K562 (cell line): ENCODE data around the gene ASB6. TPM values are rescaled to one million over a fixed set of nuclear protein-coding genes. Genes with fewer than 3 reads are reported as not detected.

Experiments
- ARID1B ChIP-seq: fragments of 450-650 bp; IDR thresholded peaks from 2 replicates; pipeline ENCODE4 v1.6.1; 2016; ENCODE audit warnings: antibody characterized with exemption, mild to moderate bottlenecking, inconsistent platforms
- BCOR ChIP-seq: fragments of 450-650 bp; IDR thresholded peaks from 2 replicates; pipeline ENCODE4 v1.6.1; 2016
- CEBPB ChIP-seq: fragments of 450-650 bp; IDR thresholded peaks from 2 replicates; pipeline ENCODE4 v1.6.1; 2016; ENCODE audit warnings: missing genetic modification characterization, missing compliant biosample characterization
- CEBPG ChIP-seq, 3 experiments: fragments of 200-800 bp in 1 of 3; sonication (Bioruptor generic) in 1 of 3; sonication (generic) in 1 of 3; formaldehyde crosslinking in 1 of 3; IDR thresholded peaks in 2 of 3; conservative IDR thresholded peaks in 1 of 3; 2 replicates each; pipeline versions ENCODE4 v1.6.1 to v1.8.0; 2016 to 2022; ENCODE audit warnings: missing compliant biosample characterization in 2 of 3, missing genetic modification characterization in 2 of 3, mild to moderate bottlenecking in 1 of 3, missing genetic modification reagents in 1 of 3
- CHD2 ChIP-seq: IDR thresholded peaks from 2 replicates; pipeline ENCODE4 v1.6.1; 2011; ENCODE audit warnings: low read depth, low read length
- ELF1 ChIP-seq: fragments of 200-800 bp; sonication (Bioruptor generic); IDR thresholded peaks from 2 replicates; pipeline ENCODE4 v1.6.1; 2016; ENCODE audit warnings: missing genetic modification characterization, missing compliant biosample characterization
- HDAC1 ChIP-seq, 2 experiments: fragments of 450-650 bp; IDR thresholded peaks; 2 replicates each; pipeline ENCODE4 v1.6.1; 2016 to 2017; ENCODE audit warnings: inconsistent platforms in 1 of 2, mild to moderate bottlenecking in 1 of 2, moderate library complexity in 1 of 2
- HDAC2 ChIP-seq: fragments of 450-650 bp; IDR thresholded peaks from 2 replicates; pipeline ENCODE4 v1.6.1; 2016; ENCODE audit warnings: mild to moderate bottlenecking
- ID3 ChIP-seq, 2 experiments: fragments of 250-450 bp in 1 of 2; fragments of 450-650 bp in 1 of 2; sonication (Bioruptor Pico) in 1 of 2; IDR thresholded peaks; 2 replicates each; pipeline versions ENCODE4 v1.6.1 to v1.8.0; 2016 to 2021; ENCODE audit warnings: mild to moderate bottlenecking in 2 of 2, moderate library complexity in 2 of 2, missing compliant biosample characterization in 1 of 2, missing genetic modification characterization in 1 of 2
- NFXL1 ChIP-seq: fragments of 450-650 bp; formaldehyde crosslinking; IDR thresholded peaks from 2 replicates; pipeline ENCODE4 v1.4.0; 2021; ENCODE audit warnings: mild to moderate bottlenecking
- PRDM10 ChIP-seq: fragments of 450-650 bp; IDR thresholded peaks from 2 replicates; pipeline ENCODE4 v1.6.1; 2018; ENCODE audit not compliant: partially characterized antibody
- SOX6 ChIP-seq: fragments of 450-650 bp; IDR thresholded peaks from 2 replicates; pipeline ENCODE4 v1.6.1; 2014; ENCODE audit warnings: mild to moderate bottlenecking
- ZNF280A ChIP-seq: fragments of 450-650 bp; IDR thresholded peaks from 2 replicates; pipeline ENCODE4 v1.6.1; 2018; ENCODE audit warnings: mild to moderate bottlenecking, low read depth; ENCODE audit not compliant: partially characterized antibody
- ZNF445 ChIP-seq: fragments of 250-450 bp; sonication (Bioruptor Pico); IDR thresholded peaks from 2 replicates; pipeline ENCODE4 v1.4.0; 2020; ENCODE audit warnings: low read depth, mild to moderate bottlenecking, moderate library complexity
- ZNF655 ChIP-seq: fragments of 250-450 bp; sonication (Bioruptor Pico); IDR thresholded peaks from 2 replicates; pipeline ENCODE4 v1.5.0; 2021
- ZNF717 ChIP-seq: fragments of 250-450 bp; sonication (Bioruptor Pico); IDR thresholded peaks from 2 replicates; pipeline ENCODE4 v1.5.0; 2021
- ZNF766 ChIP-seq: fragments of 200-800 bp; sonication (Bioruptor generic); conservative IDR thresholded peaks from 2 replicates; pipeline ENCODE4 v1.6.1; 2016; ENCODE audit warnings: missing genetic modification characterization, missing compliant biosample characterization
- polyA plus RNA-seq, 8 experiments: library from polyadenylated mRNA; depleted of rRNA in 4 of 8; stranded (reverse) in 5 of 8; unstranded in 3 of 8; fragments of >200 nt; fragmentation: Nextera tagmentation in 2 of 8; fragmentation: Illumina TruSeq in 1 of 8; extraction: Ambion mirVana in 2 of 8; extraction: Trizol in 1 of 8; gene quantifications; 2 replicates each; pipeline versions ENCODE4 v1.2.1 to v1.2.3, GENCODE V29; 2011 to 2014; ENCODE audit warnings: inconsistent platforms in 1 of 8, missing spikeins in 1 of 8
- total RNA-seq, 7 experiments: library from RNA; depleted of rRNA in 6 of 7; stranded (reverse); fragments of >200 nt in 6 of 7; fragmentation: Illumina TruSeq in 2 of 7; extraction: Trizol in 2 of 7; gene quantifications; 2 replicates each; pipeline versions ENCODE4 v1.2.1 to v1.2.3, GENCODE V29; 2011 to 2021; ENCODE audit warnings: low replicate concordance in 1 of 7
- TF ChIP-seq, protein P1 (sequence below): sonication (generic); formaldehyde crosslinking; IDR thresholded peaks from 2 replicates; pipeline ENCODE4 v1.8.0; 2022; ENCODE audit warnings: missing genetic modification reagents, mild to moderate bottlenecking, borderline replicate concordance

The ASB6 gene
- total and polyA plus RNA-seq, 9 of the 15 experiments (the other 6 are each of a cell fraction or from before 2014, with no cell fraction given), result 0.92 to 17.8 (median 11.3) TPM

DNA sequence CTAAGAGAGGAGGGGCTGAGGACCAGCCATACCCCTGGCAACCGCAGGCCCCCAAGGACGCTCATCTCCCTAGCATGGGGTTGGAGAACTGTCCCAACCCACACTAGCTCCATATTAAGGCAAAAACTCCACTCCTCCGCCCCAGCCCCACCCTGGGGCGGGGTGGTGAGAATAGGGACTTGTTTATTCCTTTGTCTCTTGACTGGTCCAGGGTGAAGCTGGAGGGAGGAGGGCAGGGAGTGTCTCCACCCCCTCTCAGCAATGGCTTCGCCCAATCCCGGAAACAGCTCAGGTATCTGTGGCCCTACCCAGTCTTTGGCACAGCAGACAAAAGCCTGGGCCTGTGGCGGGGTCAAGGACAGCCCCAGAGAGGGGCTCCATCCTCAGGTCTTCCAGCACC lies 40.4 kb upstream of the ASB6 start (continued):
- TF ChIP-seq CEBPB (tag) (no peak), ZNF445 (CRISPR knock-in tag) (no peak), CHD2 (no peak), HDAC2 (no peak), ELF1 (peak; percentile 57), ARID1B (no peak), ZNF717 (no peak), HDAC1 (IDR thresholded peaks at IDR 0.05) (no peak), ZNF655 (CRISPR knock-in tag) (no peak), ZNF766 (CRISPR knock-in tag) (no peak), BCOR (no peak), CEBPG (CRISPR knock-in tag; IDR thresholded peaks at IDR 0.05) (no peak), CEBPG (tag; conservative IDR thresholded peaks at IDR 0.05 in 1 of 2, IDR thresholded peaks at IDR 0.05 in 1 of 2) (no peak), SOX6 (0 out of 2 replicates have a peak, but pooled peaks have one; percentile 28), PRDM10 (peak; percentile 96), ID3 (CRISPR knock-in tag; IDR thresholded peaks at IDR 0.05) (no peak), ID3 (tag; IDR thresholded peaks at IDR 0.05) (0 out of 2 replicates have a peak, but pooled peaks have one; percentile 27), NFXL1 (CRISPR knock-in tag) (no peak), ZNF280A (no peak)
- TF ChIP-seq, protein P1, sequence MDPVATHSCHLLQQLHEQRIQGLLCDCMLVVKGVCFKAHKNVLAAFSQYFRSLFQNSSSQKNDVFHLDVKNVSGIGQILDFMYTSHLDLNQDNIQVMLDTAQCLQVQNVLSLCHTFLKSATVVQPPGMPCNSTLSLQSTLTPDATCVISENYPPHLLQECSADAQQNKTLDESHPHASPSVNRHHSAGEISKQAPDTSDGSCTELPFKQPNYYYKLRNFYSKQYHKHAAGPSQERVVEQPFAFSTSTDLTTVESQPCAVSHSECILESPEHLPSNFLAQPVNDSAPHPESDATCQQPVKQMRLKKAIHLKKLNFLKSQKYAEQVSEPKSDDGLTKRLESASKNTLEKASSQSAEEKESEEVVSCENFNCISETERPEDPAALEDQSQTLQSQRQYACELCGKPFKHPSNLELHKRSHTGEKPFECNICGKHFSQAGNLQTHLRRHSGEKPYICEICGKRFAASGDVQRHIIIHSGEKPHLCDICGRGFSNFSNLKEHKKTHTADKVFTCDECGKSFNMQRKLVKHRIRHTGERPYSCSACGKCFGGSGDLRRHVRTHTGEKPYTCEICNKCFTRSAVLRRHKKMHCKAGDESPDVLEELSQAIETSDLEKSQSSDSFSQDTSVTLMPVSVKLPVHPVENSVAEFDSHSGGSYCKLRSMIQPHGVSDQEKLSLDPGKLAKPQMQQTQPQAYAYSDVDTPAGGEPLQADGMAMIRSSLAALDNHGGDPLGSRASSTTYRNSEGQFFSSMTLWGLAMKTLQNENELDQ, result no peak
